Inflammatory macrophage (primary cell): ENCODE measurements around the gene SLC1A4.

Experiments used
- DNase-seq, 2 donors: peaks; one replicate each; pipeline ENCODE4 v3.0.0-alpha.2; 2020 to 2022
- total RNA-seq, 18 experiments: gene quantifications; one replicate each; lab custom pipeline; 2026; ENCODE audit warnings: mixed read lengths in 6 of 18, inconsistent platforms in 2 of 18; lab: John Stamatoyannopoulos, UW

Gene SLC1A4
- total RNA-seq: 119 to 475 (median 262) reads per million in 18 experiments

DNA sequence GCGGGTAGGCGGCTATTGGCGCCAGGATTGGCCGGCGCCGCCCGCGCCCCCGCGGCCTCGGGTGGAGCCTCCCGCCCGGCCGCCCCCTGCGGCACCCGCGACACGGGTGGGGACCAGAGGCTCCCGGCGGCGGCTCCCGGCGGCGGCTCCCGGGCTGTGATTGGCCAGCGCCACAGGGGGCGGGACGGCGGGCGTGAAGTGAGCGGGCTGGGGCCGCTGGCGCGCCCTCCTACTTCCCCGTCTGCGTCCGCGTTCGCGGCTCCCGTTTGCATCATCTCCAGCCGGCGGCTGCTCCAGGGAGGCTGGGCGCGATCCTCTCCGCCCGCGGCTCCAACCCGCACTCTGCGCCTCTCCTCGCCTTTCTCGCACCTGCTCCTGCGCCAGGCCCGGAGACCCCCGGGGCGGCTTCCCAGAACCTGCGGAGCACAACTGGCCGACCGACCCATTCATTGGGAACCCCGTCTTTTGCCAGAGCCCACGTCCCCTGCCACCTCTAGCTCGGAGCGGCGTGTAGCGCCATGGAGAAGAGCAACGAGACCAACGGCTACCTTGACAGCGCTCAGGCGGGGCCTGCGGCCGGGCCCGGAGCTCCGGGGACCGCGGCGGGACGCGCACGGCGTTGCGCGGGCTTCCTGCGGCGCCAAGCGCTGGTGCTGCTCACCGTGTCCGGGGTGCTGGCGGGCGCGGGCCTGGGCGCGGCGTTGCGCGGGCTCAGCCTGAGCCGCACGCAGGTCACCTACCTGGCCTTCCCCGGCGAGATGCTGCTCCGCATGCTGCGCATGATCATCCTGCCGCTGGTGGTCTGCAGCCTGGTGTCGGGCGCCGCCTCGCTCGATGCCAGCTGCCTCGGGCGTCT is at the start of gene SLC1A4:
TSS of gene SLC1A4 (plus strand) at position 274 of the 856 bp plus-strand sequence. CDS start at position 519, 245 bp downstream.
- peak; percentile 96 for DNase-seq

DNA sequence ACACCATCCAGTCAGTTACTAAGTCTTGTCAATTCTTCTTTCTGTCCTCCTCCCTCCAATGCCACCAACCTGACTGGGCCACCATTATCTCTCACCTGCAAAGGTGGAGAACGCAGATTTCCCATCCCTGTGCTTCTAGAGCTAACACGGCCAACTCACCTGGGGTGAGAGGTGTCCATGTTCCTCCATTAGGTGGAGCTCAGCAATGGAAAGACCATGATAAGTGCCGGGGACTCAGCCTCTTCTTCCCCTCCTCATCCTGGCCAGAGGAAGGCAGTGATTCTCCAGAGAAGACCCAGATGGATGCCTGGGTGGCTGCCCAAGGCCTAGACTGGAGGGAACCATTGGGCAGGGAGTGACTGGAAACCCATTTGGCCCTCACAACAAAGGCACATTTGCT is 48.1 kb upstream of the SLC1A4 start:
- DNase-seq: no peak

DNA sequence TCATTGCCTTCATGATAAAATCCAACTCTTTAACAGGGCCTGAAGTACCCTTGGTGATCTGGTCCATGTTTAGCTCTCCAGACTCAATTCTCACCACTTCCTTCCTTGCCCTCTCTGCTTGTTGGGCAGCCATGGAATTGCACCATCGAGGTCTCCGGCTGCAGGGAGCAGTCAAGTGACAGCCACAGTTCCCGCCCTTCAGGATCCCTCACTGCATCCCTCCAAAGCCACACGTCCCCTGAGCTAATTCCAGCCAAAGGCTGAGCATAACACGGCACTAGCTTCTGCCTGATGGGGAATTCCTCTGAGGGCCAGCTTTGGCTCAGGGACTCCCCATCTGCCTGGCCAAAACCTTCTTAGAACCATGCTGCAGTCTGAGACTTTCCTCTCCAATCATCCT is 47.4 kb upstream of the SLC1A4 start:
- peak; percentile 34 to 53 for DNase-seq

DNA sequence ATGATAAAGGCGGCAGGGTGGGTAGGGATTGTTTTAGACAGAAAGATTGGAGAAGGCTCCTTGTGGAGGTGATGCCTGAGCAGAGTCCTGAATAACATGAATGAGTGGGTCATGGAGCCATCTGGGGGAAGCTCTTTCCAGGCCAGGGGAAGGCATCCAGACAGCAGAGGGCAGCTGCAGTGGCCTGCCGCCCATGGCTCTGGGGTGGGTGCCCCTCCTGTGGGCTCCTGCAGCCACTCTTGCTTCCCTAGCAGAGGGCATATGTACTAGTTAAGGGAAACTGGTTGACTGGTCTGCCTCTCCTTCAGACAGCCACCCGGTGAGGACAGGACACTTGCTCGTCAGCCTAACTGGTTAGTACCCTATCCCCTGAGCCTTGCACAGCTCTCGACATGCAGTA is 46.5 kb upstream of the SLC1A4 start:
- no peak for DNase-seq

DNA sequence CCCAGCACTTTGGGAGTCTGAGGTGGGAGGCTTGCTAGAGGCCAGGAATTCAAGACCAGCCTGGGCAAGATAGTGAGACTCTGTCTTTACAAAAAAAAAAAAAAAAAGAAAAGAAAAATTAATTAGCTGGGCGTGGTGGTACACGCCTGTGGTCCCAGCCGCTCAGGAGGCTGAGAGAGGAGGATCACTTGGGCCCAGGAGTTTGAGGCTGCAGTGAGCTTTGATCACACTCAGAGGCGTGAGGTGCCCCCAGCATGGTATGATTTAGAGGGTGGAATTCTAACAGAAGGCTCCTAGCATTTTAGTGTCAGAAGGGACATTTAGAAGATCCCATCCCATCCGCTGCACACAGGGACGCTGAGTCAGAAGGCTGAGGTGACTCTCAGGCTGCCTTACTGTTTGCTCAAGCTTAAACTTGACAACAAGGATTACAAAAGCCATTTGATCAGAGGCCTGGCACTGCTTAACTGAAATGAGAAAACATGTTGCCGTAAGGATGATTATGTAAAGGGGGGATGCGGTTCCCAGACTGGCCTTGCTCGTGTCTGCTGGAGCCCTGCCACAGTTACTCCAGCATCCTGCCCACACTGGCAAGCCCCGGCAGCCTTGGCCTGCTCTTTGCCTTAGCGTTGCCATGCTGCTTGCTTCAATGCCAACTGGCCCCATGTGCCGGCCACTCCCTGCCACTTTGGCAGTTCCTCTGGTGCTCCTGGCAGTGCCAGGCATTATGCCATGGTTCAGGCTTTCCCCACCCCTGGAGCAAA is 45.6 kb upstream of the SLC1A4 start:
- DNase-seq: peak; percentile 50 to 53

DNA sequence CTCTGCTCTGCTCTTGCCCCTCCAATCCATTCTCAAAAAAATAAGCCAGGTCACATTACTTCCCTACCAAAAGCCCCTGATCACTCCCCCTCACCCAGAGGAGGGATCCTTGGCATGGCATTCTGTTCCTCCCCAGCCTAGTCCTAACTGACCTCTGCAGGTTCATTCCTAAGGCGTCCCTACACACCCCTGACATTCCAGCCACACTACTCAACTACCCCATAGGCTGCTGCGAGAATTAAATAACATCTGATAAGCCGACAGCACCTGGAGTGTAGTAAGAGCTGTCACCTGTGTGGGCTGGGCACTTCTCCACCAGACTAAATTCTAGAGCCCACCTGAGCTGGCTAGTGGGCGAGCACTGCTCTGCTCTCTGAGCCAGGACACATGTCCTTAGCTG is 44.7 kb upstream of the SLC1A4 start:
- DNase-seq: no peak

DNA sequence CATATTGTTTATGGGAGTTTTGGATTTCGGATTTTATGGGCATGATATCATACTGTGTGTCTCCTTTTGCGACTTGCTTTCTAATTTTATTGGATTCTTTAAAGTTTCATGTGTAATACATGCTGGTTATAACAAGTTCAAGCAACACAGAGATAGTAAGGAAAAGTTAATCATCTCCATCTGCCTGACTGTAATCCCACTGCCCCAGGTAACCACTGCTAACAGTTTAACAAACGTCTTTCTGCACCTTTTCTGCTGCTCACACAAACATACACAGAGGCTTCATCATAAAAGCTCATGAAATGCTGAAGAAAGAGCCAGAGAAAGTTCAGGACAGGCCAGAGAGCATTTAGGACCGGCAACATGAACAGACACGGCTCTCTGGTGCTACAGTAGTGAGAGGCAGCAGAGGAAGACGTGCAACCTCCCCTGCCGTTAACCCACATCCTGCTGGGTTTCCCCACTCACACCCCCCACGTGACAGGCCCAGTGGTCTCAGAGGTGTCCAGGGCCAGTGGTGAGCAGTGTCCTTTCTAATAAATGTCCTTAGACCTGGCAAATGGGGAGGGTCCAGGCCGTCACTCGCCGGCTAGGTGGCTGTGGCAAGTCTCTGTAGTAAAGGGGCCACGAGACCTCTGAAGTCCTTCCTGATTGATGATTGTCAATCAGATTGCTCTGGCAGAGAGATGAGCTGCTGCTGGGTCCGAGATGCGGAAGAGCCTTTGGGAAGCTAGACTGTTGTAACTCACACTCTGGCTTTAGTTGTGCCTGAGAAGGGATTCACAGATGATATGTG is 43.0 kb upstream of the SLC1A4 start:
- peak in 1 of 2 donors; percentile 63 for DNase-seq

DNA sequence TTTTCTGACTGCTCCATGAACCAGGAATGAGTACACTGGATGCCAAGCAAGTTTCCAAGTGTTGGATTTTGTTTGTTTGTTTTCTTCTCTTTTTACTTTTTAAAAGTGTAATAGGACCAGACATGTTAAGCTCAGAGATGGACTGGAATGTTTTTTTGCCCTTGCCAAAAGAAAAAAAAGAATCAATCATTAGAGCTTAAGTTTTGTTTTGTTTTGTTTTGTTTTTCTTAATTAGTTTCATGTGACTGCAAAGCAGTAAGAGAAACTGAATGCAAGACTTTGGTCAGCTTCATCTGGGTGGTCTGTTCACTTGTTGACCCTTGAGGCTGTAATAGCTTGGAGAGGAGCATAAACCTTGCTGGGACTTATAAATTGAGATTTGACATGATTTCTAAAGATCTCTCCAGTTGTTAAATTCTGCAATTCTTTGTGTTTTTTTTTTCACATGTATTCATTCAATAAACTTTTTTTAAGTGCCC is 42.4 kb upstream of the SLC1A4 start:
- DNase-seq: no peak

DNA sequence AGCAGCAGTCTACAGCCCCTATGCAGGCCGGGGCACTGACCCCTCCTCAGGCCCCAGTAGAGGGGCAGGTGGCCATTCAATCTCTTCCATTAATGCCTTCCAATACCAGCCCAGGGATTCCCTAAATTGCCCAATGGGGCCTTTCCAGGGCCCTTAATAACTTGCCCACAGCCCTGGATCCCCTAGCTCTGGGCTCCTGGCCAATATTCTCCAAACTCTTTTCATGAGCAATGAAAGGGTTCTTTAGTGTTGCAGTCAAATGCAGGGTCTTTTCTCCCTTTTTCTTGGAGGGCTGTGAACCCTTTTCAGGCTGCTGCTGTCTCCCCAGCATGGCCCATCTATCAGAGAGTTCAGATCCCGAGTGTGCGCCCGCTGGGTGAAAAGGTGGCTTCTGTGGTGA is 41.3 kb upstream of the SLC1A4 start:
- no peak for DNase-seq

DNA sequence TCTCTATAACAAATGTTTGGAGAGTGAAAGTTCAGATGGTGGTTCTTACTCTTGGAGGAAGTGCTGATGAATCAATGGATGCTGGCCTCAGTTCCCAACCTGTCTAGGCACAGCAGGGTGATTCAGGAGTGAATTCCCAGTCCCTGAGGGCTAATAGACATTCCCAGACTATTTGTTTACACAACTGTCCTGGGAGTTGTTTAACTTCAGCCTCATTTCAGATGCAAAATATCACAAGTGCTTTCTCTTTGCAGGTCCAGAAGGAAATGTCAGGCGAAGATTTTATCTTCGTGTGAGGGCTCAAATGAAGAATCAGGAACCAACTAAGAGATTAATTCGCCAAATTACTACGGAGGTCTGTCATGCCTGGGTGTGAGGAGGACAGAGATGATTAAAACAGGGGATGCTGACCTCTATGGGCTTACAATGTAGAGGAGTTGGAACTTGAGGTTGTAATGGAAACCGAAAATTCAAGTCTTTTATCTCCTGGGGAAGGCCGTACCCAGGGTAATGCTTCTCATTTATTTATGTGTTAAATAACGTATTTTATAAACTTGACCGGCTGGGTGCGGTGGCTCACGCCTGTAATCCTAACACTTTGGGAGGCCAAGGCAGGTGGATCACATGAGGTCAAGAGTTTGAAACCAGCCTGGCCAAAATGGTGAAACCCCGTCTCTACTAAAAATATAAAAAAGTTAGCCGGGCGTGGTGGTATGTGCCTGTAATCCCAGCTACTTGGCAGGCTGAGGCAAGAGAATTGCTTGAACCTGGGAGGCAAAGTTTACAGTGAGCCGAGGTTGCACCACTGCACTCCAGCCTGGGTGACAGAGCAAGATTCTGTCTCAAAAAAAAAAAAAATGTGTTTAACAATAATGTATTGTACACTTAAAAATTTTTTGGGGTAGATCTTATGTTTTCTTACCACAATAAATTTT is 38.7 kb upstream of the SLC1A4 start:
- DNase-seq: no peak

DNA sequence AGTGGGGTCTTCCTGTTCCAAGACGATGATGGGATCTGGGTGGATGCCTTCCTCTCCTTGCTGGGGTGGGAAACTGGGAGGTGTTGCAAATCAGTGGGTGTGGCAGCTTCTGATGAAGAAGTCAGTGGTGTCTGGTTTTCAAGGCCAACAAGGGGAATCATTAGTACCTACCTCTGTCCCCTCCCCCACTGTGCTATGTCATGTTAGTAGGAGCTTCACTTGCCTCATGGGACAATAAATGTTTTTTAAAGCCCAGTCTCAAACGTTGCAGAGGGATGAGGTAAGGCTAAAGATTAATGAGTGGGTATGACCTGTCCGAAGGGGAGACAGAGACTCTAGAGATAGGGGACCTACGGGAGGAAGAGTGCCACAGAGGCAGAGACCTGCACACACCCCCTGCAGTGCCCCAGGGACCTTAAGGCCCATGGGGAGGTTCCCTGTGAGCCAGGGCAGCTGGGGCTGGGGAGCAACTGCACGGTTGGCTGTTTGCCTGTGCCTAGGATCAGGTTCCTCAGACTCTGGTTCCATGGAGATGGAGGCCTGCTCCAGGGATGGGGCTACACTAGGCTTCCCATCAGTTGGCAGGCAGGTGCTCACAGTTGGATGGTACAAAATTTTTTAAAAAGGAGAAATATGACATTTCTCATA is 37.8 kb upstream of the SLC1A4 start:
- DNase-seq: no peak

DNA sequence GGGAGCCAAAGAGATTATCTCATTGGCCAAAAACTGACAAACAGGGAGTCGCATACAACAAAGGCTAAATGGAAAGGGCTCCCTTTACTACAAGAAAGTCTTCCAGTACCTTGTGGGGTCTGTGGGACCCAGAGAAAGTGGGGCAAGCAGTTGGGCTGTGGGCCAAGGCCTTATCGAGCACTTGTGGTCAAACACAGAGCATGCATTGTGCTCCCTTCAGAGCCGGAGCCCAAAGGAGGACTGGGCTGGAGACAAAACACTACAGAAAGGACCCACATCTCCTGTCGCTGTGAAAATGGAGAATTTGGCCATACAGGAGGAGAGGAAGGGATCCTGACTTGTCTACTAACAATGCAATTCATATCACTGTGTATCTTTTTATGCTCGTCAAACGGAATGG is 37.1 kb upstream of the SLC1A4 start:
- no peak for DNase-seq

DNA sequence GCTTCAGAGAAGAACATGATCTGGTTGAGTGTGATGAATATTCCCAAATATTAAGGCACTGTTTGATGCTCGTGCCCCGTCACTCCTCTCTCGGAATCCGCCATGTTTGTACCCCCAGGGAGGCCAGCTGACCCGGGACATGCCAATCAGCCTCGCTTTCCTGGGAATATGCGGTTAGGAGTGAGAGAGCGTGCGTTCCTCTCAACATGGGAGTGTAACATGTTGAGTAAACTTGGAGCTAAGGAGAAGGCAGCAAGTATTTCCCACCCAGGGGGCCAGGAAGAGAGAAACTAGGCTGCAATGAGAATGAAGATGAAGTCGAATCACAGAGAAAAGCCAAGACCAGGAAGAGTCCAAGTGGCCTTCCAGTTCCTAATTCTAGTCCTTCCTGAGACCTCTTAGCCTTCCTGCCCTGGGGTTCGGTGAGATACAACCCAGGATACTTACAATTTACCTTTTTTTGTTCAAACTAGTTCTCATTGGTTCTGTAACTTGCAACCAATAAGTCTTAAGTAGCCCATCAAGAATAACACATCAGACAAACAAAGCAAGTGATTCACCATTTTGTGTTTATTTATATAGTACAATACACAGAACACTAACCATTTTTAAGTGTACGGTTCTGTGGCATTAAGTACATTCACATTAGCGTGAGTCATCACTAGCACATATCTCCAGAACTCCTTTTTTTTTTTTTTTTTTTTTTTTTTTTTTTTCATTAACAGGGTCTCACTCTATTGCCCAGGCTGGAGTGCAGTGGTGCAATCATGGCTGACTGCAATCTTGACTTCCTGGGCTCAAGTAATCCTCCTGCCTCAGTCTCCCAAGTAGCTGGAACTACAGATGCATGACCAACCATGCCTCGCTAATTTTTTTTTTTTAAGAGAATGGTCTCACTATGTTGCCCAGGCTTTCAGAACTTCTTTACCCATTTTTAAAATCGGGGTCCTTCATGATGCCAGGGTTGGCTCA is 36.4 kb upstream of the SLC1A4 start:
- DNase-seq: no peak

DNA sequence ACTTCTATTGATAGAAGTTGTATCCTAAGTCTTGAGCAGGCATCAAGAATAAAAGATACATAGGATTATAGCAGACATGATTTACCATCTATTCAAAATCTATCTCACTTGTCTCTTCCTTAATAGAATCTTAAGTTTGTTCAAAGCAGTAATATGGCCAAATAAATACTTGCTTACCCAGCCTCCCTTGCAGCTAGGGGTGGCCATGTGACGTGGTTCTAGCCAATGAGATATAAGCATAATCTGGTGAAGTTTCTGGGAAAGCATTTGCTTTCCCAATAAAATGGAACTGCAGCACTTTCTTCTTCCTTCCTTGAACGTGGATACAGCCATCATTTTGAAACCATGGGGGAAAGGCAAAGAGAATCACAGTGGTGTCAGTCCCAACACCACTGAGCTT is 33.7 kb upstream of the SLC1A4 start:
- no peak for DNase-seq

DNA sequence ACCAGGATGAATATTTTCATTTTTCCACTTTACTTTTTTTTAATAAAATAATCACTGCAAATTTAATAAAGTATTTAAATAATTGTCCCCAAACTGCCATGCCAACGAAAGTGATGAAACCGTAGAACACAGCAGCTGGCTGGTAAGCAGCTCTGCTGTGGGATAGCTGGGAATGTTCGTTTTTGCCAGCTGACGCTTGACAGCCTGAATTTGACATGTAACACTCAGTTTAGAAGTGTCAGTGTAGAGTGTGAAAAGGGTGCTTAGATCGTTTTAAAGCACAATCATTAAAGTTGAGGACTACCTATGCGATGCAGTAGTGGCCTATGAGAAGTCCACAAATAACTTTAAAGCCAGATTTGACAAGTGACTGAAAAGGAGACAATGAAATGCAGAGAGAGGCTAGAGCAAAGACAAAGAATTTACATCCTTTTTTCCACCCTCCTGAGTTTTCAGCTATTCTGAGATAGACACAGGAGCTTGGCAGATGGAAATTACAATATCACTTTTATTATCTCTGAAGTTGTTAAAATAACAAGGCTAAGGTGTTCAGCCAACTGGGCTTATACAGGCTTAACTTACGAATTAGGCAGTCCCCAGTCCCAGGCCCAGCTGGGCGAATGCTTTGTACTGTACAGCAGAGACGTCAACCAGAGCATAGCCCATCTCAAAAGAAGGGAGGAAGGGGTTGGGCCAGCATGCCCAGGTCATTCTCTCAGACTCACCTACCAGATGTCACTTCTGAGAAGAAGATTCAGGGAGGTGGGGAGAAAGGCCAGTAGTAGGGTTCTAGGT is 31.9 kb upstream of the SLC1A4 start:
- no peak for DNase-seq

DNA sequence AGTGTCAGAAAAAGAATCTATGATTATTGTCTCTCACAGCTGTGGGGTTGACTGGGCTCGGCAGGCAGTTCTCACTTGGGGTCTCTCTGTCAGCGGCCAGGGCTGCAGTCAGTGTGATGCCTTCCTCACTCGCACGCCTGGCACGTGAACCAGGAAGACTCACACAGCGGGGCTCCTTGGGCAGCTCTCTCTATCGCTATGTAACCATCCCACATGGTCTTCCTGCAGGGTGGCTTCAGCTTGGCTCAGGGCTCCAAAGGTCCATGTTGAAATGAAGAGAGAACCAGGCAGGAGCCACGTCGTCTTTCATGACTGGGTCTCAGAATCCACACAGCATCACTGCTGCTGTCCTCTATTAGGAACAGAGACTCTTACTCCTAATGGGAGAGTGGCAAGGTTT is 30.6 kb upstream of the SLC1A4 start:
- no peak for DNase-seq

DNA sequence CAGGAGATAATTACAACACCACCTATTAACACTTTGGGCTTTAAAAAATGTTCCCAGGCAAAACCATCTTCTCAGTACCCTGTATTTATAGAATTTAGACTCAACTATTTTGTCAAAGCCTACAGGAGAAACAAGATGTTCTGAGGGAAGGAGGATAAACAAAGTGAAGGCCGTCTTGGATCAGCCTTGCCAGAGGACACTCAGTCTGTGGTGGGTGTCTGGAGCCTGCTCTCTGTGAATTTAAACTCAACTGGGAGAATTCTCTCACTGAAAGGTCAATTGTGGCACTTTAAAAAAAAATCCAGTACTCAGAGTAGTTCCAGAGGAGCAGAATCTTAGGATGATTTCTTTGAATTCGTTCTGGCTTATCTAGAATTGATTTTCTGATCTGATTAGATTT is 28.4 kb upstream of the SLC1A4 start:
- no peak for DNase-seq

DNA sequence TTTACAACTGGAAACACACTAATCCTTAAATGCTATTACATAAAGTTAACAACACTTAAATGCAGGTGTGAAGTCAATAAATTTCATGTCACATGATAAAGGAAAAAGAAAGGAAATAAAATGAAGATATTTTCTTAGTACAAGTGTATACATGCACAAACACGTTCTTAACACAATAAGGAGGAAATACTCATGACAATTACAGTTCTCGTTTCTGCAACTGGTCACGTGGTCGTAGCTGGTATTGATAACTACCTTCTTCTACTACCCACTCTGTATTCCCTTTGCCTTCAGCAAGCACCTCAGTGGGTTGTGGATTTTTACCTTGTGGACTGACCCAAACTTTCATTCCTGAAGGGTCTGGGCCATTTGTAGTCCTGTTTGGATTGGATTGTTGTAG is 26.1 kb upstream of the SLC1A4 start:
- peak; percentile 29 to 37 for DNase-seq

DNA sequence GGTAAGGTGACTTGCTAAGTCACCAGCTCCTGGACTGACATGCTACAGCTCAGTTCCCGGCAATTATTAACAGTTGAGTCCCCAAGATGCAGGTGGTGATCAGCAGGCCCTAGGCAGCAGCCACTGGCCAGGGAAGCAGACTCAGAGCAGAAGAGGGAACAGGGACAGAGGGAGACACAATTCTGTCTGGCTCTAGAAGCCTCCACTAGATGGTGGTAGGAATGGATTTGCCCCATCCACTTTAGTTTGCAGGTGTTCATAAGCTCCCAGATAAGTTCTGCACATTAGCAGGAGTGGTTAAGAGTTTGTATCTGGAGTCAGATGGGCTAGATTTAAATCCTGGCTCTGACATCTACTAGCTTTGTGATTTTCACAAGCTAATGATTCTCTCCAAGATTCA is 25.5 kb upstream of the SLC1A4 start:
- no peak for DNase-seq
